Kidney epithelial cell (primary cell): ENCODE data around the gene TMEM255B. TPM values are rescaled to one million over a fixed set of nuclear protein-coding genes. Genes with fewer than 3 reads are reported as not detected.

Experiments
- DNase-seq: peaks from one replicate; pipeline ENCODE4 v3.0.0-alpha.2; 2010; ENCODE audit warnings: low read depth
- H3K27me3 ChIP-seq: 2 replicates; pipeline ENCODE4 v1.6.0; 2011; ENCODE audit warnings: low read length; ENCODE audit not compliant: control insufficient read depth, insufficient read depth
- H3K36me3 ChIP-seq: 2 replicates; pipeline ENCODE4 v1.5.1; 2011; ENCODE audit warnings: low read length; ENCODE audit not compliant: control insufficient read depth, insufficient read depth
- H3K4me3 ChIP-seq: 2 replicates; pipeline ENCODE4 v1.5.1; 2011; ENCODE audit warnings: low read depth, mild to moderate bottlenecking, control low read depth, low read length
- CTCF ChIP-seq: IDR thresholded peaks from 2 replicates; pipeline ENCODE4 v1.5.1; 2011; ENCODE audit warnings: mild to moderate bottlenecking, moderate library complexity, low read length, control low read depth, inconsistent platforms; ENCODE audit not compliant: insufficient read depth, poor library complexity, severe bottlenecking
- total RNA-seq: library from RNA; depleted of rRNA; stranded (reverse); fragments of >200 nt; gene quantifications from 2 replicates; pipeline ENCODE4 v1.2.3, GENCODE V29; 2015

The TMEM255B gene
- total RNA-seq, 1 donor from 2014 or later, result 11.4 TPM

- no peak overlapping the region for H3K4me3 ChIP-seq
- H3K36me3 ChIP-seq, result no peaks in the 10 kb centered on the region
- no peak for DNase-seq
- no peaks in the 10 kb centered on the region for H3K27me3 ChIP-seq
- no peak for TF ChIP-seq CTCF
These were observed 9.2 kb downstream of the TMEM255B start for GRCh38 chr13:113768018-113768905.

- no peaks in the 10 kb centered on the region for H3K36me3 ChIP-seq
- DNase-seq, result no peak
- H3K27me3 ChIP-seq, result no peaks in the 10 kb centered on the region
- H3K4me3 ChIP-seq, result no peak overlapping the region
- no peak for TF ChIP-seq CTCF
These were observed 10.1 kb downstream of the TMEM255B start for GRCh38 chr13:113769106-113769505.

- no peaks in the 10 kb centered on the region for H3K27me3 ChIP-seq
- no peak for DNase-seq
- no peaks in the 10 kb centered on the region for H3K36me3 ChIP-seq
- H3K4me3 ChIP-seq, result no peak overlapping the region
- no peak for TF ChIP-seq CTCF
These were observed 10.9 kb downstream of the TMEM255B start for GRCh38 chr13:113769881-113770280.

GRCh38 chr13:113770441-113770840 lies 11.4 kb downstream of the TMEM255B start:
- H3K36me3 ChIP-seq, result no peaks in the 10 kb centered on the region
- no peak overlapping the region for H3K4me3 ChIP-seq
- TF ChIP-seq CTCF, result no peak
- no peak for DNase-seq
- no peaks in the 10 kb centered on the region for H3K27me3 ChIP-seq

- TF ChIP-seq CTCF, result no peak
- H3K4me3 ChIP-seq, result no peak overlapping the region
- H3K27me3 ChIP-seq, result no peaks in the 10 kb centered on the region
- no peak for DNase-seq
- H3K36me3 ChIP-seq, result no peaks in the 10 kb centered on the region
These were observed 11.9 kb downstream of the TMEM255B start for GRCh38 chr13:113770937-113771336.
